C4-2B (cell line): Measurements from ENCODE around the gene VAT1.

Experiments
- ZFX ChIP-seq: fragments of 450-650 bp; IDR thresholded peaks from 2 replicates; pipeline ENCODE4 v1.6.1; 2017
- TF ChIP-seq, protein P1 (sequence below): fragments of 450-650 bp; conservative IDR thresholded peaks from 2 replicates; pipeline ENCODE4 v1.5.1; 2017; ENCODE audit warnings: mild to moderate bottlenecking

DNA sequence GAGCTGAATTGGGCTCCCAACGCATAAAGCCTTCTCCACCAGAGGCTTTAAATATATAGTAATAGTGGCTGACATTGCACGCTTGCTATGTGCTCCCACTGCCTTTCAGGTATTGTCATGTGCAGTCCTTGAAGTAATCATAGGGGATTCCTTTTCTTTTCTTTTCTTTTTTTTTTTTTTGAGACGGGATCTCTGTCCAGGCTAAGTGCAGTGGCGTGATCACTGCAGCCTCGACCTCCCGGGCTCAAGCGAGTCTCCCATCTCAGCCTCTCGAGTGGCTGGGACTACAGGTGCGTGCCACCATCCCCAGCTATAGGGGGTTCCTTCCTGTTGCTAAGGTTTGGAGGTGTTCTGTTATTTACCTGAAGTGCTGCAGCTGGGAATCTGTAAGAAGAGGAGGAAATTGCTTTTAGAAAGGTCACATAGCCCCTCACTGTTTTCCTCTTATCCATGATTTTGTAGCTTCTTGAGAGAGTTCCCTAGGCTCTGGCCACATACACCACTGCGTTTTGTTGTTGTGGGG, 23.1 kb downstream of the VAT1 start:
- TF ChIP-seq, protein P1, sequence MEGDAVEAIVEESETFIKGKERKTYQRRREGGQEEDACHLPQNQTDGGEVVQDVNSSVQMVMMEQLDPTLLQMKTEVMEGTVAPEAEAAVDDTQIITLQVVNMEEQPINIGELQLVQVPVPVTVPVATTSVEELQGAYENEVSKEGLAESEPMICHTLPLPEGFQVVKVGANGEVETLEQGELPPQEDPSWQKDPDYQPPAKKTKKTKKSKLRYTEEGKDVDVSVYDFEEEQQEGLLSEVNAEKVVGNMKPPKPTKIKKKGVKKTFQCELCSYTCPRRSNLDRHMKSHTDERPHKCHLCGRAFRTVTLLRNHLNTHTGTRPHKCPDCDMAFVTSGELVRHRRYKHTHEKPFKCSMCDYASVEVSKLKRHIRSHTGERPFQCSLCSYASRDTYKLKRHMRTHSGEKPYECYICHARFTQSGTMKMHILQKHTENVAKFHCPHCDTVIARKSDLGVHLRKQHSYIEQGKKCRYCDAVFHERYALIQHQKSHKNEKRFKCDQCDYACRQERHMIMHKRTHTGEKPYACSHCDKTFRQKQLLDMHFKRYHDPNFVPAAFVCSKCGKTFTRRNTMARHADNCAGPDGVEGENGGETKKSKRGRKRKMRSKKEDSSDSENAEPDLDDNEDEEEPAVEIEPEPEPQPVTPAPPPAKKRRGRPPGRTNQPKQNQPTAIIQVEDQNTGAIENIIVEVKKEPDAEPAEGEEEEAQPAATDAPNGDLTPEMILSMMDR: no peak
- no peak for TF ChIP-seq ZFX
